Measurements from ENCODE around the gene MLPH. TPM values are rescaled to one million over a fixed set of nuclear protein-coding genes. Genes with fewer than 3 reads are reported as not detected.

The MLPH gene
- total and polyA plus RNA-seq, 4 donors, result 0.62 to 29.3 (median 9.4) TPM

DNA sequence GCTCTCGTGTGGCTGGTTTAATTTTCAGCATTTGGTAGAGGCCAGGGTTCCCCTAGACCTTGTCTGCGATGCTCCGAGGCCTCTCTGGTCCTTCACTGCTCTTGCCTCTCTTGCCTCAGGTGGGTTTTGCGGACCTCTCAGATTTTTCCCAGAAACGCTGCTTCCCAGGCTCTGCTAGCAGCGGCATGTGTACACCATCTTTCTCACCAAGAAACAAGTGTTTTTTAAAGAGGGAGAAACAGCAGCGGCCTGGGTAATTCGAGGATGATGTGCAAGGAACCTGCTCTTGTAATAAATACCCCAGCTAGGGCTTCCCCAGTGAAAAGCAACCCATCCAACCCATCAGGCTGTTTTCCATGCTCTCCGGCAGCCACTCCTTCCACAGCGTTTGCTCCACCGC lies 39.6 kb upstream of the MLPH start:
- no peak overlapping the region for H3K27ac ChIP-seq (ENCODE audit: low read depth, low read length)
- H3K27me3 ChIP-seq (ENCODE audit: control insufficient read depth, insufficient read depth, low read length), result no peaks in the 10 kb centered on the region
- peaks cover 22% of the 10 kb centered on the region for H3K4me1 ChIP-seq (ENCODE audit: control insufficient read depth, insufficient read depth, low read length)
- H3K4me3 ChIP-seq (ENCODE audit: low read depth, low read length), result no peak overlapping the region
- no peaks in the 10 kb centered on the region for H3K36me3 ChIP-seq (ENCODE audit: control insufficient read depth, insufficient read depth, low read length)
- DNase-seq (ENCODE audit: low read depth in 4 of 6, low spot score in 6 of 6), result no peak
- no peaks in the 10 kb centered on the region for H3K9me3 ChIP-seq (ENCODE audit: control insufficient read depth, insufficient read depth, low read length)
- 90% methylated on average over 10 of the region's 11 CpGs for WGBS (ENCODE audit: insufficient coverage)

DNA sequence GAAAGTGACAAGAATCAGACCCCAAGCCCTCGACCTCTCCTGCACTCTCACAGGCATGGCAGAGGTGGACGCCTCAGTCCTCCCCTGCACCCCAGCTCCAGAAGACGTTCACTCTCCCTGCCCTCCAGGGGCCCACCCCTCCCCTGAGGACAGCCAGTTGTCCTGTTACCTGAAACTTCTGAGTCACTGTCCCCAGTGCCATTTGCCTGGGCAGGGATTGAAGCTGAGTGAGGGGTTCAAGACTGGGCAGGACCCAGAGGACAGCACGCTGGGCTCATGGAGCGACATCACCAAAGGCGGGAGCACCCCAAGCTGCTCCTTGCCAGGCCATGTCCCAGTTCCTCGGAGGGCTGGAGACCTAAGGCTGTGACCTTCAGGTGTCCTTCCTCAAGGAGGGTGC lies 38.9 kb upstream of the MLPH start:
- no peaks in the 10 kb centered on the region for H3K27me3 ChIP-seq (ENCODE audit: control insufficient read depth, insufficient read depth, low read length)
- no peaks in the 10 kb centered on the region for H3K9me3 ChIP-seq (ENCODE audit: control insufficient read depth, insufficient read depth, low read length)
- H3K4me3 ChIP-seq (ENCODE audit: low read depth, low read length), result no peak overlapping the region
- no peak for DNase-seq (ENCODE audit: low read depth in 4 of 6, low spot score in 6 of 6)
- peak overlapping the region; percentile 47 for H3K27ac ChIP-seq (ENCODE audit: low read depth, low read length)
- peaks cover 23% of the 10 kb centered on the region for H3K4me1 ChIP-seq (ENCODE audit: control insufficient read depth, insufficient read depth, low read length)
- no peaks in the 10 kb centered on the region for H3K36me3 ChIP-seq (ENCODE audit: control insufficient read depth, insufficient read depth, low read length)
- WGBS (ENCODE audit: insufficient coverage), result 89% methylated on average over 7 of the region's 7 CpGs

DNA sequence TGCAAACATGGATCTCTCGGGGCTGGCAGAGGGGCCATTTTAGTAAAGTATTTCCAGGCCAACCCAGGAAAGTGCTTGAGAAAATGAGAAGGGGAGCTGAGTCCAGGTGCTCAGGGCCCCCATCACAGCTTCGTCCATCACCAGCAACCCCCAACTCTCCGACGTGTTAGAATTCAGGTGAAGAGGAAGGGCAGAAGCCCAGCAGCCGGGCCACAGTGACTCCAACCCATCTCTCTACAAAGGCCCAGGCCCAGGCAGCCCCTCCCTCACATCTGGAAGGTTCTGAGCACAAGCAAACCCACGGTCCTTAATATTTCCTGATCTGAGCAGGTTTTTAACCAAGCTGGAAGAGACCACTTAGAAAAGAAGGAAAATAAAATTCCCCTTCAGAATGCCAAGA lies 38.4 kb upstream of the MLPH start:
- H3K9me3 ChIP-seq (ENCODE audit: control insufficient read depth, insufficient read depth, low read length), result no peaks in the 10 kb centered on the region
- no peaks in the 10 kb centered on the region for H3K36me3 ChIP-seq (ENCODE audit: control insufficient read depth, insufficient read depth, low read length)
- peaks cover 23% of the 10 kb centered on the region for H3K4me1 ChIP-seq (ENCODE audit: control insufficient read depth, insufficient read depth, low read length)
- H3K27ac ChIP-seq (ENCODE audit: low read depth, low read length), result peak overlapping the region; percentile 47
- WGBS (ENCODE audit: insufficient coverage), result no CpG with 5 or more reads among the region's 6 CpGs
- no peak overlapping the region for H3K4me3 ChIP-seq (ENCODE audit: low read depth, low read length)
- H3K27me3 ChIP-seq (ENCODE audit: control insufficient read depth, insufficient read depth, low read length), result no peaks in the 10 kb centered on the region
- DNase-seq (ENCODE audit: low read depth in 4 of 6, low spot score in 6 of 6), result no peak

DNA sequence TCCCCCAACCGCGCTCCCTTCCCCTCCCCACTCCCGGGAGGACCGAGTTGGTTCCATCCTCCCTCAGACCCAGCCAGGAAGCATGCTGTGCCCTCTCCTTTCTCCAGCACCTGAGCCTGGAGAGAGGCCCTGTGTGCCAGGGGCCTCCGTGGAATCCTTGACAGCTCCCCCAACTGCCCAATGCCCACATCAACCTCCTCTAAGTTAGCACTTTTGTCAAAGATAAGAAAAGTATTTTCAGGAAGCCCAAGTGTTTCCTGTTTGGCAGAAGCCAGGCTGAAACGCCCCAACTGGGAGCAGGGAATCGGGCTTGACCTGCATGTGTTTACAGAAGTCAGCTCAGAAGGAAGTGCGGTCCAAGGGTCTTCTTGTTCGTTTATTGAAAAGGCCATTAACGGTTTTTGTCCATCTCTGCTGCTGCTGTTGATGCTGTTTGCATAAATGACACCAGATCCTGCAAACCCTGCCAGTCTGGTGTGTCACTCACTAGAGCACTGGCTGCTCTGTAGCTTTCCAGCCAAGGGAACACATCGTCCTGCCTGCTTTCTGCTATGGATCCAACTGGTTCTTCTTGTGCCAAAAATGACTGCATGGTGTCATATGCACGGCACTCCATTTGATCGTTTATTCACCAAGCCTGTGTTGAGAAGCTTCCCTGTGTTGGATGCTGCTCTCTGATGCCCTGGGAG lies 37.7 kb upstream of the MLPH start:
- H3K4me3 ChIP-seq (ENCODE audit: low read depth, low read length), result no peak overlapping the region
- DNase-seq (ENCODE audit: low read depth in 4 of 6, low spot score in 6 of 6), result peak in 1 of 6 donors; percentile 45
- H3K9me3 ChIP-seq (ENCODE audit: control insufficient read depth, insufficient read depth, low read length), result no peaks in the 10 kb centered on the region
- 63% methylated on average over 13 of the region's 13 CpGs for WGBS (ENCODE audit: insufficient coverage)
- H3K27ac ChIP-seq (ENCODE audit: low read depth, low read length), result peak overlapping the region; percentile 47
- no peaks in the 10 kb centered on the region for H3K27me3 ChIP-seq (ENCODE audit: control insufficient read depth, insufficient read depth, low read length)
- peaks cover 21% of the 10 kb centered on the region for H3K4me1 ChIP-seq (ENCODE audit: control insufficient read depth, insufficient read depth, low read length)
- H3K36me3 ChIP-seq (ENCODE audit: control insufficient read depth, insufficient read depth, low read length), result no peaks in the 10 kb centered on the region

DNA sequence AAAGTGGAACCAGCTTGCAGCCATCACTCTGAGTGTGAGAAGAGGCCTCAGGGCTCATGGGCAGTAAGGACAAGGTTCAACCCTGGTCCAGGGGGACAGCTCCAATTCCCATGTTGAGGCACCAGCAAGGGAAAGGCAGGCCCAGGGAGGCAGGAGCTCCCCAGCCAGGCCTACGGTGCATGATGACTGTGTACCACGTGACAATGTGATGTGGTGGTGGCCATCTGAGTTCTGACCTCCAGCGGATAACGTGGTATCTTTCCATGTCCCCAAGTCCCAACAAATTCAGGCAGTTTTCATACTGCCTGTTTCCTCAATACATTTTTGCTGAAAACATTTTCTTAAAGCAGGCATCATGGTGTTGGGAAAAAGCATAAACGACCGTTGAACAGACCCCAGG lies 36.9 kb upstream of the MLPH start:
- Histone ChIP-seq H3K4me1 (ENCODE audit: control insufficient read depth, insufficient read depth, low read length) (peaks cover 18% of the 10 kb centered on the region), H3K9me3 (ENCODE audit: control insufficient read depth, insufficient read depth, low read length) (no peaks in the 10 kb centered on the region), H3K4me3 (ENCODE audit: low read depth, low read length) (no peak overlapping the region), H3K27me3 (ENCODE audit: control insufficient read depth, insufficient read depth, low read length) (no peaks in the 10 kb centered on the region), H3K27ac (ENCODE audit: low read depth, low read length) (no peak overlapping the region), H3K36me3 (ENCODE audit: control insufficient read depth, insufficient read depth, low read length) (no peaks in the 10 kb centered on the region)
- 86% methylated on average over 4 of the region's 6 CpGs for WGBS (ENCODE audit: insufficient coverage)
- no peak for DNase-seq (ENCODE audit: low read depth in 4 of 6, low spot score in 6 of 6)

DNA sequence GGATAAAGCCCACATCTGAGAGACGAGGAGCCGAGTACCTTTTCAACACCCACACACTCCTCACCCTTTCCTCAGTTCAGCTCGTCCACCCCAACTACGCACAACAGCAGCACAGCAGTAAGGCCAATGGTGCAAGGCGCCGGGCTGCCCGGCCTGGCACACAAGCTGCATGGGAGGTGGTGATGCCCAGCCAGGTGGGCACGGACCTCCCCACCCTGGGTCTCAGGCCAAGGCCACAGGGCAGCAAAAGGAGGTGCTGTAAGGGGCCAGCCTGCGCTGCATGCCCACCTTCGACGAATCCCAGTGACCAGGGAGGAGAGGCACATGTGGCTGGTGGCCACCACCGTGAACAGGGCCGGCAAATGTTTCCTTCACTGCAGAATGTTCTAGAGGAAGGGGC lies 36.5 kb upstream of the MLPH start:
- no peaks in the 10 kb centered on the region for H3K27me3 ChIP-seq (ENCODE audit: control insufficient read depth, insufficient read depth, low read length)
- peaks cover 18% of the 10 kb centered on the region for H3K4me1 ChIP-seq (ENCODE audit: control insufficient read depth, insufficient read depth, low read length)
- no peaks in the 10 kb centered on the region for H3K9me3 ChIP-seq (ENCODE audit: control insufficient read depth, insufficient read depth, low read length)
- H3K36me3 ChIP-seq (ENCODE audit: control insufficient read depth, insufficient read depth, low read length), result no peaks in the 10 kb centered on the region
- no peak for DNase-seq (ENCODE audit: low read depth in 4 of 6, low spot score in 6 of 6)
- H3K4me3 ChIP-seq (ENCODE audit: low read depth, low read length), result no peak overlapping the region
- no peak overlapping the region for H3K27ac ChIP-seq (ENCODE audit: low read depth, low read length)
- 82% methylated on average over 13 of the region's 13 CpGs for WGBS (ENCODE audit: insufficient coverage)

DNA sequence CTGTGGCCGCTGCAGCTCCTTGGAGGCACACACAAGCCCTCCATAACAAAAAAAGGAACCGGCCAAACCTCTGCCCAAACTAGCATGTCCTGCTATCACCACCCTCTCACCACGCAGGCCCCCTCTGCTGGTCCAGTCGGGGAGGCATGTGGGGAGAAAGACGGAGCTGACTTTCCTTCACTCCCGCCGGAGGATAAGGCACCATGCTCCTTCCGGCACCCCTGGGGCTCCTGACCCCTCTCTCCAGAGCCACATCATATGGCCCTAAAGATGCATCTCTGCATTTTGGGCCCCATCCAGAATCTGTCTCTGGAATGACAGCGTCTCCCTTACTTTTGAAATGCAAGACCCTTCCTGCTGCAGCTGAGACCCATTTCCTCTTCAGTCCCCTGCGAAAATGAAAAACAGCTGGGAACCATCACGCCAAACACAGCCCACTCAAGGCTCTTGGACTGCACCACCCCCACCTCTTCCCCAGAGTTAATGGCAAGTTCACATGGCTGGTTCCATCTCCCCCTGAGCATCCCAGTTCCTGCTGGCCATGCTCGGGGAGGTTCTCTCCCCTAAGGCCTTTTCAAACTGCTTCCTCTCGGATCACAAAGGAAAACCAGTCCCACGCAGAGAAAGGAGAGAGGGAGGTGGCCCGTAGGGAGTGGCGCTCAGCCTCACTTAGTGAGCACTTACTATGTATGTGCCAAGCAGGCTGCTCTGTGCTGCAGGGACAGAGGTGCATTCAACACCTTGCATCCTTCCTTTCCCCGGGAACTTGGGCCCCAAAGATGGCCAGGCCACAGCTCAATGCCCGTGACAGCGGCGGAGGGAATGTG lies 35.2 kb upstream of the MLPH start:
- Histone ChIP-seq H3K27ac (ENCODE audit: low read depth, low read length) (peak overlapping the region; percentile 40), H3K27me3 (ENCODE audit: control insufficient read depth, insufficient read depth, low read length) (no peaks in the 10 kb centered on the region), H3K9me3 (ENCODE audit: control insufficient read depth, insufficient read depth, low read length) (no peaks in the 10 kb centered on the region), H3K4me3 (ENCODE audit: low read depth, low read length) (no peak overlapping the region), H3K36me3 (ENCODE audit: control insufficient read depth, insufficient read depth, low read length) (no peaks in the 10 kb centered on the region), H3K4me1 (ENCODE audit: control insufficient read depth, insufficient read depth, low read length) (peaks cover 14% of the 10 kb centered on the region)
- WGBS (ENCODE audit: insufficient coverage), result 55% methylated on average over 12 of the region's 20 CpGs
- no peak for DNase-seq (ENCODE audit: low read depth in 4 of 6, low spot score in 6 of 6)

DNA sequence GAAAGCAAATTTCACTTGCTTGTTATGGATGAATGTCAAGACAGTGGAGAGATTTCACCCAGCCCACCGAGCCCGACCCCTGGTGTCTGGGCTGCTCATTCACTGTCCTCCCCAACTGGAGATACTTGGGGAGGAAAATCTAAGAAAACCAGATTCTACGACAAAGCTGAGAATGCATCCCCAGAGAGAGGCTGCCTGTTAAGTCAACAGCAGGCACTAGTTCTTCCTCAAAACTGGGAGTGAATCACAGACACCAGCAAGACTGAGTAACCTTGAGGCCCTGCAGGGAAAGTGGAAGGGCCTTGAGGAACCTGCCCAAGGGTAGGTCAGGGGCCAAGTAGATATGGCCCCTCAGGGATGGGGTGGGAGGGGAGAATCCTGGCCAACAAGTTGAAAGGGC lies 34.2 kb upstream of the MLPH start:
- no peak overlapping the region for H3K27ac ChIP-seq (ENCODE audit: low read depth, low read length)
- H3K27me3 ChIP-seq (ENCODE audit: control insufficient read depth, insufficient read depth, low read length), result no peaks in the 10 kb centered on the region
- H3K4me1 ChIP-seq (ENCODE audit: control insufficient read depth, insufficient read depth, low read length), result peaks cover 14% of the 10 kb centered on the region
- no peak overlapping the region for H3K4me3 ChIP-seq (ENCODE audit: low read depth, low read length)
- DNase-seq (ENCODE audit: low read depth in 4 of 6, low spot score in 6 of 6), result no peak
- H3K36me3 ChIP-seq (ENCODE audit: control insufficient read depth, insufficient read depth, low read length), result no peaks in the 10 kb centered on the region
- WGBS (ENCODE audit: insufficient coverage), result 75% methylated on average over 1 of the region's 3 CpGs
- no peaks in the 10 kb centered on the region for H3K9me3 ChIP-seq (ENCODE audit: control insufficient read depth, insufficient read depth, low read length)

DNA sequence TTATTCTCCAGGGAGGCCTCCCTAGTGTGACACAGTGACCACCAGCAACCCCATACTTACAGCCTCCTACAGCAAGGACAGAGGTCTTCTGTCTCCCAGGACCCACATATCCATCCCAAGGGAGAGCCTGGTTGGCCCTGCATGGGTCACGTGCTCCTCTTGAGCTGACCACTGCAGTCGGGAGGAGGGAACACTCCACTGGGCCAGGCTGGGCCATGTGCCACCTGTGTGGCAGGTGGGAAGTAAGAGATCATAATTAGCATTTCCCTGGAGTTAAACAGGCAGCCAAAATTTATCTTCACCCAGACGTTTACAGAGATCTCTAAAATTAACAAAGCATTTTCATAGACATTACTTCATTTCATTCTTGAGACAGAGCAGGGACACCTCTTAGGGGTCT lies 33.4 kb upstream of the MLPH start:
- peaks cover 14% of the 10 kb centered on the region for H3K4me1 ChIP-seq (ENCODE audit: control insufficient read depth, insufficient read depth, low read length)
- no peak for DNase-seq (ENCODE audit: low read depth in 4 of 6, low spot score in 6 of 6)
- no peaks in the 10 kb centered on the region for H3K9me3 ChIP-seq (ENCODE audit: control insufficient read depth, insufficient read depth, low read length)
- H3K27me3 ChIP-seq (ENCODE audit: control insufficient read depth, insufficient read depth, low read length), result no peaks in the 10 kb centered on the region
- H3K4me3 ChIP-seq (ENCODE audit: low read depth, low read length), result no peak overlapping the region
- H3K36me3 ChIP-seq (ENCODE audit: control insufficient read depth, insufficient read depth, low read length), result no peaks in the 10 kb centered on the region
- 60% methylated on average over 1 of the region's 3 CpGs for WGBS (ENCODE audit: insufficient coverage)
- no peak overlapping the region for H3K27ac ChIP-seq (ENCODE audit: low read depth, low read length)

DNA sequence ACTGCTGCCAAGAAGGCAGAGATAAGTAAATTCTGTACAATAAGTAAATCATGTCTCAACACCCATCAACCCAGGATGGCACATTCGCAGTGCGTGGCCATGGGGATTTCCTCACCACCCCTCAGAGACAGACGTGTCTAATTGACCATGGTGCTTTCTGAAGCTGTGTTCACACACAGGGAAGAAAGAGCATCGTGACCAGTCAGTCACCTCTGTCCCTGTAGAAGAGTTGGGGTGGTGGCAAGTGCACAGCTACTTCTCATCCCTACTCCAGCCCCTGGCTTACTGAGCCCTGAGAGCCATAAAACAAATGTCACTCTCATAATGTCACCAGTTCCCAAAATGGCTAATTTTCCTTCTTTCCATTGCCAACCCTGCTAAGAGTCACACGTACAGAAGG lies 31.3 kb upstream of the MLPH start:
- H3K9me3 ChIP-seq (ENCODE audit: control insufficient read depth, insufficient read depth, low read length), result no peaks in the 10 kb centered on the region
- 67% methylated on average over 1 of the region's 5 CpGs for WGBS (ENCODE audit: insufficient coverage)

More for the DNA sequence above, 31.3 kb upstream of the MLPH start:
- Histone ChIP-seq H3K27me3 (ENCODE audit: control insufficient read depth, insufficient read depth, low read length) (no peaks in the 10 kb centered on the region), H3K4me1 (ENCODE audit: control insufficient read depth, insufficient read depth, low read length) (peaks cover 14% of the 10 kb centered on the region), H3K36me3 (ENCODE audit: control insufficient read depth, insufficient read depth, low read length) (no peaks in the 10 kb centered on the region), H3K4me3 (ENCODE audit: low read depth, low read length) (no peak overlapping the region), H3K27ac (ENCODE audit: low read depth, low read length) (peak overlapping the region; percentile 22)
- DNase-seq (ENCODE audit: low read depth in 4 of 6, low spot score in 6 of 6), result no peak
